HEK293 (cell line): ENCODE measurements around the gene SLC18B1.

Source experiments
- HOXC10 ChIP-seq: sonication (generic); formaldehyde crosslinking; IDR thresholded peaks from 2 replicates; pipeline ENCODE4 v1.8.1; 2023; ENCODE audit warnings: mild to moderate bottlenecking, missing genetic modification reagents
- KLF10 ChIP-seq: fragments of 450-650 bp; IDR thresholded peaks from 2 replicates; pipeline ENCODE4 v1.5.1; 2018; ENCODE audit warnings: missing biosample characterization, mild to moderate bottlenecking, missing genetic modification characterization
- KLF7 ChIP-seq: fragments of 450-650 bp; formaldehyde crosslinking; IDR thresholded peaks from 2 replicates; pipeline ENCODE4 v1.5.1; 2016; ENCODE audit warnings: missing biosample characterization, missing genetic modification characterization, borderline replicate concordance
- KLF9 ChIP-seq: fragments of 450-650 bp; formaldehyde crosslinking; IDR thresholded peaks from 2 replicates; pipeline ENCODE4 v1.5.1; 2016; ENCODE audit warnings: missing biosample characterization, missing genetic modification characterization, low read depth
- MYNN ChIP-seq: fragments of 450-650 bp; formaldehyde crosslinking; IDR thresholded peaks from 2 replicates; pipeline ENCODE4 v1.5.1; 2016; ENCODE audit warnings: missing biosample characterization, missing genetic modification characterization, borderline replicate concordance
- REST ChIP-seq: fragments of 450-650 bp; formaldehyde crosslinking; IDR thresholded peaks from 2 replicates; pipeline ENCODE4 v1.5.1; 2016; ENCODE audit warnings: missing biosample characterization, missing genetic modification characterization
- YY1 ChIP-seq: fragments of 450-650 bp; formaldehyde crosslinking; IDR thresholded peaks from 2 replicates; pipeline ENCODE4 v1.5.1; 2018; ENCODE audit warnings: missing biosample characterization, missing genetic modification characterization
- ZBTB1 ChIP-seq: fragments of 450-650 bp; formaldehyde crosslinking; IDR thresholded peaks from 2 replicates; pipeline ENCODE4 v1.5.1; 2016; ENCODE audit warnings: missing biosample characterization, missing genetic modification characterization
- ZBTB11 ChIP-seq: fragments of 450-650 bp; formaldehyde crosslinking; conservative IDR thresholded peaks from 2 replicates; pipeline ENCODE4 v1.5.1; 2016; ENCODE audit warnings: low read depth, missing biosample characterization, missing genetic modification characterization
- ZBTB20 ChIP-seq: fragments of 450-650 bp; formaldehyde crosslinking; IDR thresholded peaks from 2 replicates; pipeline ENCODE4 v1.5.1; 2016; ENCODE audit warnings: missing biosample characterization, missing genetic modification characterization
- ZBTB21 ChIP-seq: fragments of 450-650 bp; formaldehyde crosslinking; IDR thresholded peaks from 2 replicates; pipeline ENCODE4 v1.5.1; 2017; ENCODE audit warnings: missing biosample characterization, missing genetic modification characterization
- ZBTB49 ChIP-seq: fragments of 450-650 bp; formaldehyde crosslinking; IDR thresholded peaks from 2 replicates; pipeline ENCODE4 v1.5.1; 2016; ENCODE audit warnings: missing biosample characterization, missing genetic modification characterization, low read depth
- ZEB2 ChIP-seq: fragments of 450-650 bp; formaldehyde crosslinking; IDR thresholded peaks from 2 replicates; pipeline ENCODE4 v1.5.1; 2016; ENCODE audit warnings: missing biosample characterization, missing genetic modification characterization
- ZFHX2 ChIP-seq: fragments of 450-650 bp; formaldehyde crosslinking; conservative IDR thresholded peaks from 2 replicates; pipeline ENCODE4 v1.5.1; 2016; ENCODE audit warnings: missing biosample characterization, missing genetic modification characterization
- ZFP3 ChIP-seq: fragments of 450-650 bp; formaldehyde crosslinking; IDR thresholded peaks from 2 replicates; pipeline ENCODE4 v1.5.1; 2016; ENCODE audit warnings: low read depth, missing biosample characterization, missing genetic modification characterization
- ZNF112 ChIP-seq: fragments of 450-650 bp; formaldehyde crosslinking; IDR thresholded peaks from 2 replicates; pipeline ENCODE4 v1.5.0; 2017; ENCODE audit warnings: missing biosample characterization, missing genetic modification characterization
- ZNF140 ChIP-seq: fragments of 450-650 bp; formaldehyde crosslinking; IDR thresholded peaks from 2 replicates; pipeline ENCODE4 v1.5.1; 2016; ENCODE audit warnings: missing biosample characterization, missing genetic modification characterization
- ZNF148 ChIP-seq: fragments of 450-650 bp; formaldehyde crosslinking; IDR thresholded peaks from 2 replicates; pipeline ENCODE4 v1.5.0; 2017; ENCODE audit warnings: missing biosample characterization, missing genetic modification characterization, borderline replicate concordance
- ZNF221 ChIP-seq: fragments of 450-650 bp; formaldehyde crosslinking; IDR thresholded peaks from 2 replicates; pipeline ENCODE4 v1.5.1; 2017; ENCODE audit warnings: missing biosample characterization, missing genetic modification characterization, borderline replicate concordance
- ZNF266 ChIP-seq: fragments of 450-650 bp; formaldehyde crosslinking; IDR thresholded peaks from 2 replicates; pipeline ENCODE4 v1.5.1; 2016; ENCODE audit warnings: missing biosample characterization, missing genetic modification characterization, low read depth
- ZNF391 ChIP-seq: fragments of 450-650 bp; formaldehyde crosslinking; IDR thresholded peaks from 2 replicates; pipeline ENCODE4 v1.5.1; 2016; ENCODE audit warnings: low read depth, missing biosample characterization, missing genetic modification characterization, borderline replicate concordance
- ZNF394 ChIP-seq: fragments of 450-650 bp; formaldehyde crosslinking; IDR thresholded peaks from 2 replicates; pipeline ENCODE4 v1.5.1; 2016; ENCODE audit warnings: missing biosample characterization, missing genetic modification characterization, mild to moderate bottlenecking, moderate library complexity, borderline replicate concordance
- ZNF416 ChIP-seq: fragments of 450-650 bp; formaldehyde crosslinking; IDR thresholded peaks from 2 replicates; pipeline ENCODE4 v1.5.1; 2016; ENCODE audit warnings: missing biosample characterization, missing genetic modification characterization
- ZNF555 ChIP-seq: fragments of 450-650 bp; formaldehyde crosslinking; conservative IDR thresholded peaks from 2 replicates; pipeline ENCODE4 v1.5.1; 2017; ENCODE audit warnings: missing biosample characterization, mild to moderate bottlenecking, missing genetic modification characterization, inconsistent platforms
- ZNF560 ChIP-seq: fragments of 450-650 bp; formaldehyde crosslinking; IDR thresholded peaks from 2 replicates; pipeline ENCODE4 v1.5.1; 2017; ENCODE audit warnings: missing biosample characterization, missing genetic modification characterization, borderline replicate concordance
- ZNF626 ChIP-seq: fragments of 450-650 bp; sonication (Bioruptor Pico); formaldehyde crosslinking; IDR thresholded peaks from 2 replicates; pipeline ENCODE4 v1.5.1; 2018; ENCODE audit warnings: missing biosample characterization, missing genetic modification characterization, inconsistent platforms
- ZNF677 ChIP-seq: fragments of 450-650 bp; IDR thresholded peaks from 2 replicates; pipeline ENCODE4 v1.5.0; 2018; ENCODE audit warnings: missing biosample characterization, mild to moderate bottlenecking, missing genetic modification characterization, moderate library complexity

Gene SLC18B1

GRCh38 chr6:132719736-132720448, 78.5 kb downstream of the SLC18B1 start (continued):
- TF ChIP-seq ZBTB11 (tag by site-specific recombination) (peak; percentile 45; the same call in 1 of the 2 replicates), ZNF626 (tag by site-specific recombination) (no peak), ZNF391 (tag by site-specific recombination) (no peak), ZNF394 (tag by site-specific recombination) (peak; percentile 79; the same call in 1 of the 2 replicates), ZNF140 (tag by site-specific recombination) (peak; percentile 33; the same call in 1 of the 2 replicates), ZBTB20 (tag by site-specific recombination) (no peak), ZBTB1 (tag by site-specific recombination) (no peak), ZFP3 (tag by site-specific recombination) (no peak), ZNF112 (tag by site-specific recombination) (no peak), HOXC10 (CRISPR knock-in tag) (no peak), ZBTB21 (tag by site-specific recombination) (no peak), MYNN (no peak), ZBTB49 (tag by site-specific recombination) (no peak), KLF9 (tag by site-specific recombination) (no peak), KLF7 (tag by site-specific recombination) (no peak), ZFHX2 (tag by site-specific recombination) (no peak), YY1 (tag by site-specific recombination) (no peak), ZEB2 (tag by site-specific recombination) (no peak), ZNF266 (tag by site-specific recombination) (0 out of 2 replicates have a peak, but pooled peaks have one; percentile 39), ZNF555 (tag by site-specific recombination) (peak; percentile 55), KLF10 (no peak), ZNF148 (tag by site-specific recombination) (no peak), ZNF677 (tag by site-specific recombination) (no peak), ZNF221 (tag by site-specific recombination) (no peak), REST (tag by site-specific recombination) (no peak), ZNF416 (tag by site-specific recombination) (no peak), ZNF560 (tag by site-specific recombination) (0 out of 2 replicates have a peak, but pooled peaks have one; percentile 18)
